Adrenal gland (tissue), 5 donors: Measurements from ENCODE around the gene NAT10.

Source experiments
- CTCF ChIP-seq, 6 experiments: fragments of 450-650 bp in 4 of 6; fragments of 200-600 bp in 2 of 6; sonication (generic) in 1 of 6; IDR thresholded peaks; 1 replicate in 5 of 6; 2 replicates in 1 of 6; pipeline versions ENCODE4 v1.5.1 to v1.8.0; 2016 to 2021; ENCODE audit warnings: antibody characterized with exemption in 6 of 6, mild to moderate bottlenecking in 2 of 6, moderate library complexity in 1 of 6
- POLR2A ChIP-seq, 2 donors: fragments of 450-650 bp; IDR thresholded peaks; one replicate each; pipeline ENCODE4 v1.6.1; 2017; ENCODE audit warnings: antibody characterized with exemption in 2 of 2, mild to moderate bottlenecking in 2 of 2, moderate library complexity in 1 of 2
- donor health status: DM: no; HTN: no; CAD: no.

GRCh38 chr11:34157163-34157562, 51.7 kb downstream of the NAT10 start:
- TF ChIP-seq CTCF (IDR thresholded peaks at IDR 0.05) (no peak), POLR2A (IDR thresholded peaks at IDR 0.05) (no peak)
